ENCODE results near the gene MAX.

MAX gene

GRCh38 chr14:65072256-65072655, 30.1 kb downstream of the MAX start:
- peak; percentile 58 for DNase-seq

- DNase-seq: no peak
These were observed 30.8 kb downstream of the MAX start for GRCh38 chr14:65071544-65071943.

- DNase-seq: peak; percentile 59
These were observed 31.8 kb downstream of the MAX start for GRCh38 chr14:65070471-65070976.

- no peak for DNase-seq
These were observed 32.4 kb downstream of the MAX start for GRCh38 chr14:65069874-65070413.

GRCh38 chr14:65065719-65066118, 36.6 kb downstream of the MAX start:
- no peak for DNase-seq

GRCh38 chr14:65062096-65063075, 39.9 kb downstream of the MAX start:
- no peak for DNase-seq

GRCh38 chr14:65057695-65058094, 44.6 kb downstream of the MAX start:
- no peak for DNase-seq

- peak; percentile 99 for DNase-seq
These were observed 47.7 kb downstream of the MAX start for GRCh38 chr14:65054471-65055085.

GRCh38 chr14:65053466-65053865, 48.9 kb downstream of the MAX start:
- no peak for DNase-seq

- no peak for DNase-seq
These were observed 49.5 kb downstream of the MAX start for GRCh38 chr14:65052832-65053231.

GRCh38 chr14:65045709-65046108, 56.6 kb downstream of the MAX start:
- no peak for DNase-seq

GRCh38 chr14:65045006-65045405, 57.3 kb downstream of the MAX start:
- DNase-seq: no peak

GRCh38 chr14:65044596-65044959, 57.7 kb downstream of the MAX start:
- peak; percentile 97 for DNase-seq

- DNase-seq: no peak
These were observed 58.3 kb downstream of the MAX start for GRCh38 chr14:65043893-65044595.

GRCh38 chr14:65042731-65043372, 59.5 kb downstream of the MAX start:
- DNase-seq: peak; percentile 97

- DNase-seq: no peak
These were observed 60.0 kb downstream of the MAX start for GRCh38 chr14:65042296-65042695.

- no peak for DNase-seq
These were observed 60.8 kb downstream of the MAX start for GRCh38 chr14:65041434-65041915.

- DNase-seq: peak; percentile 22
These were observed 61.5 kb downstream of the MAX start for GRCh38 chr14:65040666-65041433.

- DNase-seq: no peak
These were observed 63.4 kb downstream of the MAX start for GRCh38 chr14:65038966-65039365.

- no peak for DNase-seq
These were observed 67.3 kb downstream of the MAX start for GRCh38 chr14:65035049-65035448.

- no peak for DNase-seq
These were observed 68.3 kb downstream of the MAX start for GRCh38 chr14:65034021-65034420.

GRCh38 chr14:65033181-65033580, 69.1 kb downstream of the MAX start:
- DNase-seq: no peak
